Naive thymus-derived CD8-positive, alpha-beta T cell (primary cell): ENCODE data around the gene SMCO1. TPM values are rescaled to one million over a fixed set of nuclear protein-coding genes. Genes with fewer than 3 reads are reported as not detected.
A peak's percentile ranks its signal among the peaks of the same experiment; 100 is the strongest.
"Not testable (repeated sequence)": the region's sequence is repeated elsewhere in the genome, so short reads cannot be mapped to it uniquely, and the experiment has no call there.

Source experiments
- ATAC-seq, 2 donors: fragments of 150-1000 bp; cut with Tn5 transposase in 1 of 2; sonication (Bioruptor Pico), chemical (Tn5 transposase) in 1 of 2; 1 replicate in 1 of 2; 2 replicates in 1 of 2; pipeline ENCODE4 v1.10.0; 2021; ENCODE audit warnings: mild to moderate bottlenecking in 2 of 2, moderate library complexity in 2 of 2
- POLR2A ChIA-PET: fragments of 350-600 bp; sonication (Branson Sonifier 250); formaldehyde crosslinking; loops from one replicate; lab custom pipeline; 2021; ENCODE audit warnings: antibody characterized with exemption; lab: Charles Lee
- DNase-seq, 10 donors: peaks; one replicate each; pipeline versions ENCODE4 v3.0.0 to v3.0.0-alpha.2; 2020 to 2022
- H3K27ac Mint-ChIP-seq, 10 donors: one replicate each; pipeline ENCODE4 v1.8.0; 2020 to 2022; ENCODE audit warnings: mild to moderate bottlenecking in 10 of 10, mixed read lengths in 10 of 10, moderate library complexity in 4 of 10, inconsistent platforms in 1 of 10
- H3K27me3 Mint-ChIP-seq, 5 donors: one replicate each; pipeline ENCODE4 v1.8.0; 2021 to 2022; ENCODE audit warnings: mixed read lengths in 5 of 5
- H3K36me3 Mint-ChIP-seq, 3 donors: one replicate each; pipeline ENCODE4 v1.8.0; 2020 to 2022; ENCODE audit warnings: mixed read lengths in 3 of 3, mild to moderate bottlenecking in 2 of 3, inconsistent platforms in 1 of 3
- H3K4me1 Mint-ChIP-seq, 4 donors: one replicate each; pipeline ENCODE4 v1.8.0; 2021 to 2022; ENCODE audit warnings: mixed read lengths in 4 of 4
- H3K4me3 Mint-ChIP-seq, 10 donors: one replicate each; pipeline ENCODE4 v1.8.0; 2020 to 2022; ENCODE audit warnings: mild to moderate bottlenecking in 10 of 10, mixed read lengths in 10 of 10, moderate library complexity in 6 of 10, inconsistent platforms in 1 of 10
- H3K9me3 Mint-ChIP-seq, 9 donors: one replicate each; pipeline ENCODE4 v1.8.0; 2020 to 2022; ENCODE audit warnings: mixed read lengths in 9 of 9, mild to moderate bottlenecking in 3 of 9, inconsistent platforms in 1 of 9, moderate library complexity in 1 of 9
- polyA plus RNA-seq, 3 donors: library from polyadenylated mRNA; unstranded; fragments of 300-500 nt; fragmentation: Illumina TruSeq; gene quantifications; one replicate each; pipeline ENCODE4 v1.2.3, GENCODE V29; 2021
- total RNA-seq, 8 experiments: library from RNA in 2 of 8; stranded (reverse) in 2 of 8; gene quantifications; one replicate each; pipeline ENCODE4 v1.2.3 and lab custom pipeline; 2021 to 2026

Gene SMCO1, protein sequence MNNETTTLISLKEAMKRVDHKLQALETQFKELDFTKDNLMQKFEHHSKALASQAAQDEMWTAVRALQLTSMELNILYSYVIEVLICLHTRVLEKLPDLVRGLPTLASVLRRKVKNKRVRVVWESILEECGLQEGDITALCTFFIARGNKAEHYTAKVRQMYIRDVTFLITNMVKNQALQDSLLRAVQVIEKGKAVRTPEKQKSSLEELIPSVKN
- not detected for total RNA-seq
- polyA plus RNA-seq, result not detected
- 0 to 0.13 (median 0) reads per million in 6 experiments for total RNA-seq (lab: John Stamatoyannopoulos, UW)

DNA sequence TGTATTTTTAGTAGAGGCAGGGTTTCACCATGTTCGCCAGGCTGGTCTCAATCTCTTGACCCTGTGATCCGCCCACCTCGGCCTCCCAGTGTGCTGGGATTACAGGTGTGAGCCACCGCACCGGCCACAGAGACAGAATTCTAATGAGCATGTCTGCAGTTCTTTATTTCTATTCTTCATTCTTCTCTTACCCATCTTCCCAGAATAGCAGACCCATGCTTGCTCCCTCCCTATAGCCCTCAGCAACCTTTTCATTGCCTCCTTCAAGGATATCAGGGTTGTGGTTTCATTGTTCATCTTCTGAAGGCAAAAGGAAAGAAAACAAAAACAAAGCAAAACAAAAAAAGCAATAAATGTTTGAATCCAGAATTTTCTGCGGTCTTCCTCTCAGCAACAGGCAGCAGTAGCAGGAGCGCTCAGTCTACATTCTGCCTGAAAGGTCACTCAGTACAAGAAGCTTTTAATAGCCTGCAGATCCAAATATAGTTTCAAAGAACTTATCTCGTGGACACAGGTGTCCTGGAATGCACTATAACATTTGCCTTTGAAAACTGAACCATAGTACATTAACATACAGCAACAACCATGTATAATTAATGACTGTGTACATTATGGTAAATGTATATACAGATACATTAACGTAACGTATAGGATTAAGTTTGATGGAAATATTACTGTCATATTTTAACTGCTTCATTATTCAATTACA, at the start of gene SMCO1:
TSS of gene SMCO1 (minus strand) at position 434 of the 709 bp plus-strand sequence. CDS start at position 297, 137 bp downstream.
- no peaks in the 10 kb centered on the region for H3K4me1 Mint-ChIP-seq
- H3K27me3 Mint-ChIP-seq, result peaks cover 0 to 5% (median 4%) of the 10 kb centered on the region in 5 donors
- POLR2A ChIA-PET, result no interaction called here
- peaks cover 0 to 26% (median 10%) of the 10 kb centered on the region in 3 donors for H3K36me3 Mint-ChIP-seq
- no peak within 1 kb of the TSS for H3K4me3 Mint-ChIP-seq
- no peak for DNase-seq
- H3K9me3 Mint-ChIP-seq, result peaks cover 0 to 47% (median 13%) of the 10 kb centered on the region in 9 donors
- H3K27ac Mint-ChIP-seq, result no peak within 1 kb of the TSS
- ATAC-seq, result no peak

DNA sequence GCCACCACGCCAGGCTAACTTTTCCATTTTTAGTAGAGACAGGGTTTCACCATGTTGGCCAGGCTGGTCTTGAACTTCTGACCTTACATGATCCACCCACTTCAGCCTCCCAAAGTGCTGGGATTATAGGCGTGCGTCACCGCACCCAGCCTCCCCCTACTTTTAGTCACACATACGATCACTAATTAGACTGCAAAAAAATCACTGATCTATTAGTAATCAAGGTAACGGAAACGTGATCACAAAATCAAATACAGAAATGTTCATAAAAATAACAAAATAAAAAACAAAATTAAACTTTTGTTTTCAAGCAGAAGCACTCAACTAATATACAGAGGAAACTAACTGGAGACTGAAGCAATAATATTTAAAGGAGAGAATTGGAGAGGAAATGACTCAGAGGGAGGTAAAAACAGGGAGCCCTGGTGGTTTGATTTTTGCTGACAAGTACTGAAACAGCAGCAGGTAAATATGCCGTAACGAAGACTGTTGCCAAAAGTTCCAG, 48.6 kb upstream of the SMCO1 start:
- POLR2A ChIA-PET, result no interaction called here
- Mint-ChIP-seq H3K27ac (peak overlapping the region in 2 of 10 donors; percentile 73 to 75), H3K9me3 (no peaks in the 10 kb centered on the region), H3K36me3 (peaks cover 0 to 51% (median 2%) of the 10 kb centered on the region in 3 donors), H3K4me3 (peak overlapping the region in 2 of 10 donors; percentile 2 to 45), H3K27me3 (no peaks in the 10 kb centered on the region), H3K4me1 (peaks cover 9 to 48% (median 40%) of the 10 kb centered on the region in 4 donors)
- DNase-seq (no peak), ATAC-seq (no peak)

DNA sequence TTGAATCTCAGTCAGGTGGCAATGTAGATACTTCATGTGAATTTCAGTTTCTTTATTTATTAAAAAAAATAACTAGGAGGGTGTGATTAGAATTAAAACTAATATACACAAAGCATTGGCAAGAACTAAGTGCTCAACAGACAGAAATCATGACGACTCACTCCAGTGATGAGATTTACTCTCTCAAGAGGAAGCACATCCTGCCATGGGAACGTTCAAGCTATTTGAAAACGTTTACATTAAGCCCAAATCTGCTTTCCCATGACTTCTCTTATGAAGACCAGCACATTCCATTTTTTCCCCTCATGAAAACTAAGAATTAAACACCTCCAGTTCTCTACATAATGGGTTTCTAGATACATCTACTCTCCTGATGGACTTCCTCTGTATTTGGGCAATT, 44.7 kb upstream of the SMCO1 start:
- peaks cover 0 to 50% (median 2%) of the 10 kb centered on the region in 3 donors for H3K36me3 Mint-ChIP-seq
- POLR2A ChIA-PET, result no interaction called here
- no peaks in the 10 kb centered on the region for H3K9me3 Mint-ChIP-seq
- ATAC-seq, result no peak
- no peak overlapping the region for H3K4me3 Mint-ChIP-seq
- H3K4me1 Mint-ChIP-seq, result peaks cover 6 to 35% (median 27%) of the 10 kb centered on the region in 4 donors
- H3K27ac Mint-ChIP-seq, result peak overlapping the region in 2 of 10 donors; percentile 31 to 33
- no peak for DNase-seq
- H3K27me3 Mint-ChIP-seq, result no peaks in the 10 kb centered on the region

DNA sequence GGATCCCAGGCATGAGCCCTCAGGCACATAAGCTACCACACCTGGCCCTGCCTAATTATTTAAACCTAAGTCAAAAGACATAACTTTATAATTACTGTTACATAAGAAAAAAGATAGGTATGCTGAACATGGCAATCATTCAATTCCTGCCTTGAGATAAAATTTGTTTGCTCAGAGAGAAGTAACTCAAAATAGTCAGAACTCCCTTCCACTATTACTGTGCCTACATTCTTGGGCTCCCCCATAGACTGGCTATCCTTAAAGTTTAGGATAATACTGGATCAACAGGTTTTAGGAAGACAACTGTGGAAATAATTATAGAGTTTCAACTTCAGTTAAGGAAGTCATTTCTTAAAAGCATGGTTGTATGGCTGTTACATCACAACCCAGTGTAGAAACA, 43.3 kb upstream of the SMCO1 start:
- Mint-ChIP-seq H3K27me3 (no peaks in the 10 kb centered on the region), H3K9me3 (no peaks in the 10 kb centered on the region), H3K4me1 (peaks cover 4 to 31% (median 26%) of the 10 kb centered on the region in 4 donors), H3K27ac (peak overlapping the region in 1 of 10 donors; percentile 32), H3K4me3 (no peak overlapping the region), H3K36me3 (peaks cover 0 to 52% (median 4%) of the 10 kb centered on the region in 3 donors)
- ATAC-seq, result no peak
- DNase-seq, result no peak
- POLR2A ChIA-PET, result no interaction called here

- no peak for ATAC-seq
These were observed 42.1 kb upstream of the SMCO1 start for GRCh38 chr3:196557236-196557635.

GRCh38 chr3:196555295-196555694, 40.1 kb upstream of the SMCO1 start:
- Mint-ChIP-seq H3K27ac (peak overlapping the region in 3 of 10 donors; percentile 4 to 83 (median 20)), H3K4me1 (peaks cover 4 to 23% (median 20%) of the 10 kb centered on the region in 4 donors), H3K27me3 (no peaks in the 10 kb centered on the region), H3K4me3 (no peak overlapping the region), H3K36me3 (peaks cover 0 to 40% (median 4%) of the 10 kb centered on the region in 3 donors), H3K9me3 (peaks cover 0 to 2% (median 0%) of the 10 kb centered on the region in 9 donors)
- no peak for DNase-seq
- POLR2A ChIA-PET, result interaction anchor here (0.8 kb wide), 1 partner anchor 1181 kb away, joined by 3 read pairs; no protein-coding TSS in a partner anchor
- ATAC-seq, result no peak

More at GRCh38 chr3:196557236-196557635, 42.1 kb upstream of the SMCO1 start:
- peaks cover 0 to 48% (median 4%) of the 10 kb centered on the region in 3 donors for H3K36me3 Mint-ChIP-seq
- POLR2A ChIA-PET, result interaction anchor here (0.6 kb wide), 1 partner anchor 17 kb away, joined by 5 read pairs; no protein-coding TSS in a partner anchor
- no peak overlapping the region for H3K27ac Mint-ChIP-seq
- H3K9me3 Mint-ChIP-seq, result no peaks in the 10 kb centered on the region
- DNase-seq, result no peak
- no peak overlapping the region for H3K4me3 Mint-ChIP-seq
- no peaks in the 10 kb centered on the region for H3K27me3 Mint-ChIP-seq
- peaks cover 4 to 29% (median 24%) of the 10 kb centered on the region in 4 donors for H3K4me1 Mint-ChIP-seq

DNA sequence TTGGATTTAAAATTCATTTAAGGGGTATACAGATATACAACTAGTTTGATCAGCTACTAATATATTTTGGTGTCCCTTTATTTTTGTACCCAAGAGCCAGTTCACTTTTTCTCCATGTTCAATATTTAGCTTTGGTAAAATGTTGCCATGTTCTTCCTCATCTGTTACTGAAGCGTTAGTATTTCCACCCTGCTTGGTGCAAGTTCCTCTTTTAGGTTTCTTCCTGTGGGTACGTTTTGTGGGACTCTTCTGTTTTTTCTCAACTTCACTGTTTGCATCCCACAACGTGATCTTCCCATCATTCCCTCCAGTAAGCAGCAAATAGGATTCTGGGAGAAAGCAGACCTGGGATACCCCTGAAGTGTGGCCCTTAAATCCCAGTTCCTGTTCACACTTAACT, 39.1 kb upstream of the SMCO1 start:
- DNase-seq (no peak), ATAC-seq (no peak)
- Mint-ChIP-seq H3K27ac (peak overlapping the region in 4 of 10 donors; percentile 24 to 81 (median 44)), H3K36me3 (peaks cover 0 to 30% (median 2%) of the 10 kb centered on the region in 3 donors), H3K9me3 (peaks cover 0 to 6% (median 0%) of the 10 kb centered on the region in 9 donors), H3K27me3 (no peaks in the 10 kb centered on the region), H3K4me1 (peaks cover 4 to 19% (median 10%) of the 10 kb centered on the region in 4 donors), H3K4me3 (no peak overlapping the region)
- POLR2A ChIA-PET, result no interaction called here

DNA sequence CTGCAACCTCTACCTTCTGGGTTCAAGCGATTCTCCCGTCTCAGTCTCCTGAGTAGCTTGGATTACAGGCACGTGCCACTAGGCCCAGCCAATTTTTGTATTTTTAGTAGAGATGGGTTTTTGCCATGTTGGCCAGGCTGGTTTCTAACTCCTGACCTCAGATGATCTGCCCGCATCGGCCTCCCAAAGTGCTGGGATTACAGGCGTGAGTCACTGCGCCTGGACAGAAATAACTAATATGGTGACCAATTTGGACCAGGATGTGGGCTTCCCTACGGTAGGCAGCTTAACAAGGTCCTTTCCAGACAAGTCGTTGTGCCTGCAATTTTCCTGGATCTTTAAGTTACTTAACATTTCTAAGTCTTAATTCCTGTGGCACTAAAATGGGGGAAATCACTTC, 38.4 kb upstream of the SMCO1 start:
- no peak overlapping the region for H3K4me3 Mint-ChIP-seq
- POLR2A ChIA-PET, result no interaction called here
- ATAC-seq, result no peak
- peaks cover 4 to 19% (median 5%) of the 10 kb centered on the region in 4 donors for H3K4me1 Mint-ChIP-seq
- H3K36me3 Mint-ChIP-seq, result peaks cover 0 to 26% (median 2%) of the 10 kb centered on the region in 3 donors
- H3K9me3 Mint-ChIP-seq, result peaks cover 0 to 6% (median 0%) of the 10 kb centered on the region in 9 donors
- no peaks in the 10 kb centered on the region for H3K27me3 Mint-ChIP-seq
- no peak for DNase-seq
- H3K27ac Mint-ChIP-seq, result peak overlapping the region in 1 of 10 donors; percentile 11

GRCh38 chr3:196552253-196552652, 37.1 kb upstream of the SMCO1 start:
- no peak for DNase-seq
- H3K9me3 Mint-ChIP-seq, result peaks cover 0 to 14% (median 4%) of the 10 kb centered on the region in 9 donors
- H3K27ac Mint-ChIP-seq, result no peak overlapping the region
- H3K4me3 Mint-ChIP-seq, result no peak overlapping the region
- H3K4me1 Mint-ChIP-seq, result peaks cover 3 to 19% (median 5%) of the 10 kb centered on the region in 4 donors
- peaks cover 4 to 21% (median 4%) of the 10 kb centered on the region in 3 donors for H3K36me3 Mint-ChIP-seq
- POLR2A ChIA-PET, result no interaction called here
- ATAC-seq, result no peak
- no peaks in the 10 kb centered on the region for H3K27me3 Mint-ChIP-seq

- peaks cover 0 to 15% (median 0%) of the 10 kb centered on the region in 4 donors for H3K4me1 Mint-ChIP-seq
- DNase-seq, H3K4me3 Mint-ChIP-seq, POLR2A ChIA-PET, H3K27me3 Mint-ChIP-seq, H3K27ac Mint-ChIP-seq, ATAC-seq: not testable (repeated sequence)
- peaks cover 0 to 16% (median 4%) of the 10 kb centered on the region in 9 donors for H3K9me3 Mint-ChIP-seq
- peaks cover 4 to 15% (median 4%) of the 10 kb centered on the region in 3 donors for H3K36me3 Mint-ChIP-seq
These were observed 35.0 kb upstream of the SMCO1 start for GRCh38 chr3:196550172-196550571.

- H3K4me3 Mint-ChIP-seq, result peak overlapping the region in 1 of 10 donors; percentile 33
- H3K27me3 Mint-ChIP-seq, DNase-seq, H3K27ac Mint-ChIP-seq, ATAC-seq, H3K4me1 Mint-ChIP-seq: not testable (repeated sequence)
- POLR2A ChIA-PET, result interaction anchor here (0.6 kb wide), 1 partner anchor 156 kb away, joined by 3 read pairs; no protein-coding TSS in a partner anchor
- H3K9me3 Mint-ChIP-seq, result peaks cover 0 to 16% (median 4%) of the 10 kb centered on the region in 9 donors
- H3K36me3 Mint-ChIP-seq, result peaks cover 3 to 11% (median 4%) of the 10 kb centered on the region in 3 donors
These were observed 34.2 kb upstream of the SMCO1 start for GRCh38 chr3:196549312-196549711.

GRCh38 chr3:196547067-196547466, 31.9 kb upstream of the SMCO1 start:
- no peak for ATAC-seq
- H3K27me3 Mint-ChIP-seq, result peaks cover 0 to 3% (median 0%) of the 10 kb centered on the region in 5 donors
- peaks cover 2 to 4% (median 2%) of the 10 kb centered on the region in 3 donors for H3K36me3 Mint-ChIP-seq
- no peak for DNase-seq
- peaks cover 0 to 16% (median 4%) of the 10 kb centered on the region in 9 donors for H3K9me3 Mint-ChIP-seq
- H3K27ac Mint-ChIP-seq, result no peak overlapping the region
- no peaks in the 10 kb centered on the region for H3K4me1 Mint-ChIP-seq
- no peak overlapping the region for H3K4me3 Mint-ChIP-seq
- POLR2A ChIA-PET, result no interaction called here
